HG03280 (cell line): ENCODE measurements around the gene UBALD1.

Experiments
- ATAC-seq: cut with Tn5 transposase; IDR thresholded peaks from one replicate; pipeline ENCODE4 v1.9.1; 2021; ENCODE audit warnings: mild to moderate bottlenecking, moderate library complexity; ENCODE audit not compliant: unreplicated experiment

The UBALD1 gene

GRCh38 chr16:4616047-4616811, 1.5 kb upstream of the UBALD1 start:
- ATAC-seq = peak; percentile 75

GRCh38 chr16:4615384-4616046, 827 bp upstream of the UBALD1 start:
- ATAC-seq = no peak

GRCh38 chr16:4613636-4614570, 785 bp downstream of the UBALD1 start:
- no peak for ATAC-seq

- no peak for ATAC-seq
Observed at GRCh38 chr16:4612977-4613635, 1.6 kb downstream of the UBALD1 start.

- no peak for ATAC-seq
Observed at GRCh38 chr16:4612474-4612931, 2.2 kb downstream of the UBALD1 start.

GRCh38 chr16:4611337-4612021, 3.2 kb downstream of the UBALD1 start:
- no peak for ATAC-seq

GRCh38 chr16:4610011-4611005, 4.4 kb downstream of the UBALD1 start:
- ATAC-seq = no peak

GRCh38 chr16:4609200-4610010, 5.3 kb downstream of the UBALD1 start:
- ATAC-seq = no peak

GRCh38 chr16:4608704-4608980, 6.0 kb downstream of the UBALD1 start:
- no peak for ATAC-seq

GRCh38 chr16:4607841-4608703, 6.6 kb downstream of the UBALD1 start:
- no peak for ATAC-seq

GRCh38 chr16:4606354-4606753, 8.3 kb downstream of the UBALD1 start:
- no peak for ATAC-seq

GRCh38 chr16:4604401-4604800, 10.3 kb downstream of the UBALD1 start:
- no peak for ATAC-seq

GRCh38 chr16:4603624-4604170, 11.0 kb downstream of the UBALD1 start:
- ATAC-seq = no peak

- no peak for ATAC-seq
Observed at GRCh38 chr16:4602331-4602730, 12.4 kb downstream of the UBALD1 start.

- no peak for ATAC-seq
Observed at GRCh38 chr16:4601864-4602186, 12.9 kb downstream of the UBALD1 start.

GRCh38 chr16:4601036-4601863, 13.4 kb downstream of the UBALD1 start:
- no peak for ATAC-seq
